Type B pancreatic cell (in vitro differentiated cells): ENCODE measurements around the gene GGTA1. TPM values are rescaled to one million over a fixed set of nuclear protein-coding genes. Genes with fewer than 3 reads are reported as not detected.

ENCODE experiments used
- DNase-seq: peaks from one replicate; pipeline ENCODE4 v3.0.0; 2021; ENCODE audit warnings: mixed read lengths; ENCODE audit not compliant: unreplicated experiment; ENCODE audit errors: extremely low spot score
- H3K27ac Mint-ChIP-seq: 2 replicates; pipeline ENCODE4 v1.8.0; 2021; ENCODE audit warnings: mild to moderate bottlenecking, mixed read lengths
- H3K27me3 Mint-ChIP-seq: 2 replicates; pipeline ENCODE4 v1.8.0; 2021; ENCODE audit warnings: mixed read lengths
- H3K36me3 Mint-ChIP-seq: 2 replicates; pipeline ENCODE4 v1.8.0; 2021; ENCODE audit warnings: mixed read lengths
- H3K4me1 Mint-ChIP-seq: one replicate; pipeline ENCODE4 v1.8.0; 2021; ENCODE audit warnings: mixed read lengths; ENCODE audit not compliant: unreplicated experiment
- H3K4me3 Mint-ChIP-seq: 2 replicates; pipeline ENCODE4 v1.8.0; 2021; ENCODE audit warnings: mild to moderate bottlenecking, mixed read lengths
- H3K9me3 Mint-ChIP-seq: 2 replicates; pipeline ENCODE4 v1.8.0; 2021; ENCODE audit warnings: mixed read lengths
- CTCF ChIP-seq: fragments of 200-600 bp; sonication (generic); conservative IDR thresholded peaks from 2 replicates; pipeline ENCODE4 v1.5.0; 2021; ENCODE audit warnings: antibody characterized with exemption, mild to moderate bottlenecking
- total RNA-seq: library from RNA; stranded (reverse); gene quantifications from 2 replicates; pipeline ENCODE4 v1.2.1, GENCODE V29; 2021; ENCODE audit warnings: low replicate concordance

Gene GGTA1
- total RNA-seq, 1 donor from 2014 or later = not detected

DNA sequence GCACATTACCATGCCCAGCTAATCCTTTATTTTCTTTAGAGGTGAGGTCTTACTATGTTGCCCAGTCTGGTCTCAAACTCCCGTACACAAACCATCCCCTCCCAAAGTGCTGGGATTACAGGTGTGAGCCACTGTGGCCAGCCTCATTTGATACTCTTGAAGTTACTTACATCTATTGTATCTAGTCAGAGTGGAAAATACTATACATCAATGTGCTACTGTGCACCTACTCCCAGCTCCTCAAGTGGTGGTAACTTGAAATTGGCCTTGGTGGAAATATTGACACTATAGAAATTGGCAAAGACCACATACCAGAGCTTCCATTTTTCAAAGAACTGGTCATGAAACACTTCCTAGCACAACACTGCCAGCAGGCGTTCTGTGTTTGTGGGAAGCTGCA, 10.3 kb downstream of the GGTA1 start:
- H3K4me1 Mint-ChIP-seq = peaks cover 3% of the 10 kb centered on the region
- no peaks in the 10 kb centered on the region for H3K36me3 Mint-ChIP-seq
- no peak overlapping the region for H3K27ac Mint-ChIP-seq
- DNase-seq = no peak
- no peak overlapping the region for H3K4me3 Mint-ChIP-seq
- H3K9me3 Mint-ChIP-seq = no peaks in the 10 kb centered on the region
- peaks cover 10% of the 10 kb centered on the region for H3K27me3 Mint-ChIP-seq
- TF ChIP-seq CTCF = no peak

- H3K4me3 Mint-ChIP-seq = no peak overlapping the region
- no peaks in the 10 kb centered on the region for H3K36me3 Mint-ChIP-seq
- no peak for TF ChIP-seq CTCF
- no peak overlapping the region for H3K27ac Mint-ChIP-seq
- no peaks in the 10 kb centered on the region for H3K9me3 Mint-ChIP-seq
- peaks cover 3% of the 10 kb centered on the region for H3K4me1 Mint-ChIP-seq
- no peak for DNase-seq
- H3K27me3 Mint-ChIP-seq = peaks cover 11% of the 10 kb centered on the region
Observed at GRCh38 chr9:121486043-121486442, 13.6 kb downstream of the GGTA1 start.

DNA sequence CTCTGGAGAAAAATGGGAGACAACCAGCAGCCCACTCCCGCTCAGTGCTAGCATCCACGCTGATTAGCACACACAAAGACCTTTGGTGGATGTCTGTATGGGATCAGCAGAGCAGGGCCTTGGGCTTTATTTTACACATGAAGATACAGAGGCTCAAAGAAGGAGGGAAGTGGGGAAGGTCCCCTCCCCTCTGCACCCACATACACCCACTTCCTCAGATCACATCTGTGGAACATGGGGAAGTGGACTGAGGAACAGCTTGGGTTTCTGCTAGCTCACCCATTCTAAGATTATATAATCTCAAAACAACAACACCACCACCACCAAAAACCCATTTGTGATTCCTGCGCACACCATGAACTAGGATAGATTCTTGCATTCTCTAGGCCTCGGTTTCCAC, 14.0 kb downstream of the GGTA1 start:
- no peak for DNase-seq
- H3K4me3 Mint-ChIP-seq = no peak overlapping the region
- H3K4me1 Mint-ChIP-seq = no peaks in the 10 kb centered on the region
- no peak overlapping the region for H3K27ac Mint-ChIP-seq
- H3K36me3 Mint-ChIP-seq = no peaks in the 10 kb centered on the region
- peaks cover 8% of the 10 kb centered on the region for H3K27me3 Mint-ChIP-seq
- no peaks in the 10 kb centered on the region for H3K9me3 Mint-ChIP-seq
- no peak for TF ChIP-seq CTCF

DNA sequence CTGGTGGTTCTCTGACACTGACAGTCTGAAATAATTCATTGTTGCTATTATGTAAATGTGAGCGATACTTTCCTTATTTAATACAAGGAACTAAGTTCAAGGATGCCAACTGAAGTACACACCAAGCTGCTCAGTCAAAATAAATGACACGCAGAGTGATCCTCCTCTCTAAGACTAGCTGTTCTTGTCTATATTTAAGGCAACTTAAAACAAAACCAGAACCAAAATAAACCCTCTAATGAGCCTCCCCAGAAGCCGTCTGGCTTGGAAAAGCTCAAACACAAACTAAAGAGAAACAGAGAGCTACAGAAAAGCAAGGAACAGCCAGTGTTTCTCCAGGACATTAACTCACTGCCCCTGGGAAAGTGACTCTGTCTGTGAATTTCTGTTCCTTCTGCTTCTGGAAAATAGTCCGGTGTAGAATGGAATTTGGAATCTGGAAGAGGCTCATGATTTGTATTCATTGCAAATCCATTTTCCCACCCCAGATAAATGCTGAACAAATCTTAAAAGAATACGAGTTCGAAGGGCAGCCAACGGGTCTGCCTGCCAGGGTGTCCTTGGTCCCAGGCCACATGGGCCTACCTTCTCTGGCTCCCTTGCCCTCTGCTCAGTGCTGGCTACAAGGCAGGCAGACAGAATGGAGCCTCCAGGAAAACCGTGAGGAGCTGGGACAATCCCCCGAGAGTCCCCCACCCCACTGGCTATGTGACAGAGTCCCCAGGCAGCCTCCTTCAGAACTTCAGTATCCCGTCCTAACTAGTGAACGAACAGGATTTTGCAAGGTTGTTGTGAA, 14.8 kb downstream of the GGTA1 start:
- Mint-ChIP-seq H3K27me3 (peaks cover 8% of the 10 kb centered on the region), H3K4me3 (no peak overlapping the region), H3K9me3 (no peaks in the 10 kb centered on the region), H3K36me3 (no peaks in the 10 kb centered on the region), H3K27ac (no peak overlapping the region), H3K4me1 (no peaks in the 10 kb centered on the region)
- DNase-seq = no peak
- no peak for TF ChIP-seq CTCF

DNA sequence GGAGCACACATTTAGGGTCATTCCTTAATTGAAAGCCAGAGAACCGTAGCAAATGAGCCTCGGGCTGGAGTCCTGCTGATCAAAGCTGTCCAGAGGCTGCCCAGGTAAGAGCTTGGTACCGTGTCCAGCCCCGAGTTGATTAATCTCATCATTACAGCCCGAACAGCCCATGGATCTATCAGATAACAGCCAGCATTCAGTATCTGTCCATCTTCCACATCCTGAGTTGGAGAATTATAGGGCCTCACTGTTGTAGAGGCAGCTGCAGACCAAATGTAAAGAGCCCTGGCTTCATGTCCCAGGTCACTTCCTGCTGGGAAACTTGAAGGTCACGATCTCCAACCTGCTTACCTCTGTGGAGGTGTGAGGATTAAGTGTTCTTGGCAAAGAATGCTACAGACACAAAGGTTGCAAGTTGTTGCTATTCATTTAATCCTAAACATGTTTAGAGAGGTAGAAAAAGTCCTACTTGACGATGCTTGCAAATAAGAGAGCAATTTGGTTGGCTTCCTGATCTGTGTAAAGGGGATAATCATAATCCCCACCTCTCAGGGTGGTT, 16.1 kb downstream of the GGTA1 start:
- Mint-ChIP-seq H3K27ac (no peak overlapping the region), H3K4me1 (peaks cover 5% of the 10 kb centered on the region), H3K4me3 (no peak overlapping the region), H3K36me3 (no peaks in the 10 kb centered on the region), H3K9me3 (no peaks in the 10 kb centered on the region), H3K27me3 (peaks cover 8% of the 10 kb centered on the region)
- no peak for TF ChIP-seq CTCF
- no peak for DNase-seq
